GM12872 (cell line): ENCODE measurements around the gene KBTBD3.

Experiments used
- CTCF ChIP-seq: IDR thresholded peaks from 3 replicates; pipeline ENCODE4 v1.5.1; 2011; ENCODE audit warnings: low read depth, mild to moderate bottlenecking, low read length, moderate library complexity; ENCODE audit not compliant: insufficient read depth

KBTBD3 gene

GRCh38 chr11:106076919-106077608 is at the start of gene KBTBD3:
Gene KBTBD3 (minus strand): TSS chr11:106077347. CDS start chr11:106059097, 18,250 bp downstream.
- TF ChIP-seq CTCF: peak; percentile 71

- TF ChIP-seq CTCF: no peak
Observed at GRCh38 chr11:106121570-106122320, 44.6 kb upstream of the KBTBD3 start.

- TF ChIP-seq CTCF: no peak
Observed at GRCh38 chr11:106105986-106106385, 28.8 kb upstream of the KBTBD3 start.

- no peak for TF ChIP-seq CTCF
Observed at GRCh38 chr11:106101819-106102218, 24.7 kb upstream of the KBTBD3 start.

GRCh38 chr11:106101370-106101769 is 24.2 kb upstream of the KBTBD3 start:
- TF ChIP-seq CTCF: no peak

GRCh38 chr11:106098893-106099553 is 21.9 kb upstream of the KBTBD3 start:
- TF ChIP-seq CTCF: no peak

GRCh38 chr11:106092446-106092845 is 15.3 kb upstream of the KBTBD3 start:
- no peak for TF ChIP-seq CTCF
